HG03520 (cell line): ENCODE data around the gene UBE2Q2.
A peak's percentile ranks its signal among the peaks of the same experiment; 100 is the strongest.
"Not testable (repeated sequence)": the region's sequence is repeated elsewhere in the genome, so short reads cannot be mapped to it uniquely, and the experiment has no call there.

ENCODE experiments used
- ATAC-seq: cut with Tn5 transposase; IDR thresholded peaks from one replicate; pipeline ENCODE4 v1.9.1; 2021; ENCODE audit warnings: mild to moderate bottlenecking, moderate library complexity; ENCODE audit not compliant: unreplicated experiment

UBE2Q2 gene

GRCh38 chr15:75864213-75865059, 21.2 kb downstream of the UBE2Q2 start:
- no peak for ATAC-seq

GRCh38 chr15:75866045-75866444, 22.8 kb downstream of the UBE2Q2 start:
- not testable (repeated sequence) for ATAC-seq

- ATAC-seq, result no peak
Measured at GRCh38 chr15:75866916-75867315, 23.7 kb downstream of the UBE2Q2 start.

DNA sequence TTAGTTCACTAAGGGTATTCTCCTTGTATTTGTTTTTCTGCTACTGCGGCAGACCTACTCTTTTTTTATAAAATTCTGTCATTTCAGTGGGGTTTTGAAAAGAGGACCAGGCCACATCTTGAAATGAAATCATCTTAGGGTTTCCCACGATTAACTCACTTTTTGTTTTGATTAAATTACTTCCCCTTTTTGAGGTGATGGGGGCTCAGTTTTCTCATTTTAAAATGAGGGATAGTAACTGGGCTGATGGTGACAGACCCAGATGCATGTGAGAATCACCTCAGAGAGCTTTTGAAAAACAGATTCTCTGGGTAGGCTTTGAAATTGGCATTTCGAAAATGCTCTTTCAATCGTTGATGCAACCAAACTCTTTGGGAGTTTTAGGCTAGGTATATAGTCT, 24.2 kb downstream of the UBE2Q2 start:
- ATAC-seq, result no peak

GRCh38 chr15:75868019-75868418, 24.8 kb downstream of the UBE2Q2 start:
- ATAC-seq, result no peak

- no peak for ATAC-seq
Measured at GRCh38 chr15:75869446-75869845, 26.2 kb downstream of the UBE2Q2 start.

DNA sequence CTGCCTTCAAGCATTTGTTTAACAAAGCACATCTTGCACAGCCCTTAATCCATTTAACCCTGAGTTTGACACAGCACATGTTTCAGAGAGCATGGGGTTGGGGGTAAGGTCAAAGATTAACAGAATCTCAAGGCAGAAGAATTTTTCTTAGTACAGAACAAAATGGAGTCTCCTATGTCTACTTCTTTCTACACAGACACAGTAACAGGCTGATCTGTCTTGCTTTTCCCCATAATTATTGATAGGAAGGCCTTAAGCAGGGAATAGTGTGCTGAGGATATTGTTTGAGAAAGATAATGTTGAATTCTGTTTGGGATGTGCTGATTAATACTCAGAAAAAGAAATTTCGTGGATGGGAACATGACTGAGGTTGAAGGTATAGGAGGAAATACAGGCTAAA, 28.3 kb downstream of the UBE2Q2 start:
- ATAC-seq, result not testable (repeated sequence)

GRCh38 chr15:75872403-75872990, 29.2 kb downstream of the UBE2Q2 start:
- no peak for ATAC-seq

GRCh38 chr15:75884041-75884440, 40.8 kb downstream of the UBE2Q2 start:
- no peak for ATAC-seq

GRCh38 chr15:75887178-75887577, 43.9 kb downstream of the UBE2Q2 start:
- no peak for ATAC-seq

GRCh38 chr15:75891895-75892294, 48.6 kb downstream of the UBE2Q2 start:
- no peak for ATAC-seq

DNA sequence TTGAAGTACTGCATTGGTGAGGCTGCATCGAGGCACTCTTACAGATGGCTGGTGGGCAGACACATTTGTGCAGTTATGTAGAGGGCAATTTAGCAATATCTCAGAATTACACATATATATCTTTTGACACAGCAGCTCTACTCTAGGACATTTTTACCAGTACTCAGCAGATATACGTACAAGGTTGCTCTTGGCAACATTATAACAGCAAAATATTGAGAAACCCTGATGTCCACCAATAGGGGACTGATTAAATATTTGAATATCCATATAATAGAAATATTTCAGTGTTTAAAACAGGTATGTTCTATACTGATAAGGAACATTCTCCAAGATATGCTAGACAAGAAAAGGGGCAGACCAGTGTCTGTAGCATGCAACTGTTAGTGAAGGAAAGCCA, 52.5 kb downstream of the UBE2Q2 start:
- ATAC-seq, result no peak

GRCh38 chr15:75900577-75900976, 57.3 kb downstream of the UBE2Q2 start:
- no peak for ATAC-seq

- ATAC-seq, result no peak
Measured at GRCh38 chr15:75902129-75902557, 58.9 kb downstream of the UBE2Q2 start.

DNA sequence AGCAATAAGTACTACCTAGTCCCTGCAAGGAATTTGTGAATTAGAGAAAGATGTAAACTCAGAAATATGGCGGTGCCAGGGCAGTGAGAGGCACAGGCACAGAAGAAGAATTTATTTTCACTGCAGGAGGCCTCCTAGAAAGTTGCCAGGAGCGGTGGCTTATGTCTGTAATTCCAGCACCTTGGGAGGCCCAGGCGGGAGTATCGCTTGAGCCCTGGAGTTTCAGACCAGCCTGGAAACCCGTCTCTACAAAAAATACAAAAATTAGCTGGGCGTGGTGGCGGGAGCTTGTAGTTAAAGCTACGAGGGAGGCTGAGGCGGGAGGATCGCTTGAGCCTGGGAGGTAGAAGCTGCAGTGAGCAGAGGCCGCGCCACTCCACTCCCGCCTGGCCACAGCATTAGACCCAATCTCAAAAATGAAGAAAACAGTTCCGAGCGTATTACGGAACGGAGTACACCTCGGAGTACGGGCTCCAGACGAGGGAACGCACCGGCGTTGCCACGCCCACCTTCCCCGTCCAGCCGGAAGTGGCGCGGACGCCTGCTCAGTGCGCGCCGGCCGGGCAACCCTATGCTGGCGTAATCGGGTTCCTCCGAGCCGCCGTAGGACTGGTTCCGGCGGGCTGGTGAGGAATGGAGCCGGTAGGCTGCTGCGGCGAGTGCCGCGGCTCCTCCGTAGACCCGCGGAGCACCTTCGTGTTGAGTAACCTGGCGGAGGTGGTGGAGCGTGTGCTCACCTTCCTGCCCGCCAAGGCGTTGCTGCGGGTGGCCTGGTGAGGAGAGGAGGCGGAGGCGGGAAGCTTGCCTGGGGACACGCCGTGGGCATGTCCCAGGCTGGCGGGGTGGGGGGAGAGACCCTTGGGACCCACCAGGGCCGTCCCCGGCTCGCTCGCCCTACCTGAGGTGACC, 60.3 kb downstream of the UBE2Q2 start, which contains the start of gene FBXO22:
FBXO22 (plus strand) TSS at position 548 of the 909 bp plus-strand sequence; CDS start at position 634, 86 bp downstream.
- peak; percentile 85 for ATAC-seq

- ATAC-seq, result no peak
Measured at GRCh38 chr15:75905231-75905630, 62.0 kb downstream of the UBE2Q2 start.

GRCh38 chr15:75910355-75910754, 67.1 kb downstream of the UBE2Q2 start:
- not testable (repeated sequence) for ATAC-seq

GRCh38 chr15:75916978-75917377, 73.7 kb downstream of the UBE2Q2 start:
- ATAC-seq, result no peak

DNA sequence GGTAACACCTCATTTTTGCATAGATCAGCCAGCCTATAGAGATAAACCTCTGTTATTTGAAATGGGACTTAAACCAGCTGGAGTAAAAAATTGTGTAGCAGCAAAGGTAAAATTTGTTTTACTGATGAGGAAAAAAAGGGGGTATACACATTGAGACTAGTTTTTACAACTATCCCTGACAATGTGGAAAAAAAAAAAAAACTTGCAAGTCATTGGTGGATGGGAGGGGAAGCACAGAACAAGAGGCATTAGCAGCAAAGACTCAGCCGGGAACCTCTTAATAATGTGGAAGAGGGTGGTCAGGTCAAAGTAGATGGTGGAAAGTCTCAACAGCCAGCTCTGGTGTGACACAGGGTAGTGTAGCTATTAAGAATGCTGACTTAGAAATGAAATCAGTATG, 74.9 kb downstream of the UBE2Q2 start:
- ATAC-seq, result no peak

DNA sequence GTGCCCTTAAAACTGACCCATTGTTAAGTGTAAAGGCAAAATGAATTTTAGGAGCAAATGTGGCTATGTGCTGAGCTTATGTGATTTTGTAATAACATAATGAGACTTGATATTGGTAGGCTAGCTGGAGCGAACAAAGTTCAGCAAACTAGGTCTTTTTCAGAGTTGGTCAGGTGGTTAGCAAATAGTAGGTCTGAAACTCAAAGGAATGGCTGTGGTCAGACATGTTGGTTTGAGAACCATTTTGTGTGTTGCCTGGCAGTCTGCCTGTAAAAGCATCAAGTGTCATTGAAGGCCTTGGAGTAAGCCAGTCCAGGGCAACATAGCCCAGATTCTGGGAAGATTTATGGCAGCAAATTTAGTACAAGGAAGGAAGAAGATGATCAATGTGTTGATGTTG, 76.8 kb downstream of the UBE2Q2 start:
- no peak for ATAC-seq
